Endometrial microvascular endothelial cells (primary cell): ENCODE results near the gene ATP6V1G1. TPM values are rescaled to one million over a fixed set of nuclear protein-coding genes. Genes with fewer than 3 reads are reported as not detected.

Source experiments
- in situ Hi-C: cut with HindIII; loops from 2 replicates; pipeline ENCODE4 v1.10.0; 2017; ENCODE audit warnings: low sequenced_read_pairs, low pct_unique_long_range_greater_than_20kb; ENCODE audit errors: inconsistent ontology term
- total RNA-seq: library from RNA; depleted of rRNA; stranded (reverse); fragments of >200 nt; gene quantifications from one replicate; pipeline ENCODE4 v1.2.3, GENCODE V29; 2015; ENCODE audit errors: inconsistent ontology term

Gene ATP6V1G1
- total RNA-seq, 1 donor from 2014 or later = 117 TPM

DNA sequence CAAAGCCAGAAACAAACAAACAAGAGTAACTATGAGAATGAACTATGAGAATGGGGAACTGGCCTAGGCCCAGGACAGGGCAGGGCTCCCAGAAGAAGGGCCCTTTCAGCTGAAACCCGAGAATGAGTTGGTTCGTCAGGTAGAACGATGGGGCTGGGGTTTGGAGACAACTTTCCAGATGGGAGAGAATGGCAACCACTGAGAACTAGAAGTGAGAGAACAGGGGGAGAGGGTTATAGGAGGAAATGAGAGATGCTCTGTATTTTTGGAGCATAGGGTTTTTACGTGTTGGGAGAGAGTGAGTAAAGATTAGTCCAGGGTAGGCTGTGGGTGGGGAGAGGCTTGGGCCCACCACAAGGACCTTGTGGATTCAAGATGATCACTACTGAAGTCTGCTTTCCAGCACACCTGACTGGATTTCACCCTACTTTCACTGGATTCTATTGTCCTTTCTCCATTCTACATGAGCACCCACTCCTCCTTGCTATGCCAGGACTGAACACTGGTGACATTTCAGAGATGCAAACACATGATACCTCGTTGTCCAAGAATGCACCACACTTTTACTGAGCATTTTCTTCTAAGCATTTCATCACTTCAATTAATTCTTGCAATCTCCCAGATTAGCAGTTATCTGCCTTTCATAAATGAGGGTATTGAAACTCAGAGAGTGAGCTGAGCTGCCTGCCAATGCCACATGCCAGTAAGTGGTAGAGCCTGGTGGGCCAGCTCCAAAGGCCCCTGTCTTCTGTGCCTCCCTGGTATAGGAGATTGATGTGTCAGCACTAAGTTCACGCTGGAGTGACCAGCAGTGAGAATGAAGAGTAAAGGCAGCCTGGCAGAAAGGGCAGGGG lies 20.3 kb downstream of the ATP6V1G1 start:
- in situ Hi-C loops = no loop called here

- in situ Hi-C loops = no loop called here
Observed at GRCh38 chr9:114608525-114608796, 20.9 kb downstream of the ATP6V1G1 start.

GRCh38 chr9:114611516-114612271 lies 24.1 kb downstream of the ATP6V1G1 start:
- in situ Hi-C loops = no loop called here

- in situ Hi-C loops = no loop called here
Observed at GRCh38 chr9:114612272-114612923, 24.8 kb downstream of the ATP6V1G1 start.

GRCh38 chr9:114613087-114613486 lies 25.5 kb downstream of the ATP6V1G1 start:
- in situ Hi-C loops = no loop called here

- in situ Hi-C loops = no loop called here
Observed at GRCh38 chr9:114613919-114614318, 26.4 kb downstream of the ATP6V1G1 start.

DNA sequence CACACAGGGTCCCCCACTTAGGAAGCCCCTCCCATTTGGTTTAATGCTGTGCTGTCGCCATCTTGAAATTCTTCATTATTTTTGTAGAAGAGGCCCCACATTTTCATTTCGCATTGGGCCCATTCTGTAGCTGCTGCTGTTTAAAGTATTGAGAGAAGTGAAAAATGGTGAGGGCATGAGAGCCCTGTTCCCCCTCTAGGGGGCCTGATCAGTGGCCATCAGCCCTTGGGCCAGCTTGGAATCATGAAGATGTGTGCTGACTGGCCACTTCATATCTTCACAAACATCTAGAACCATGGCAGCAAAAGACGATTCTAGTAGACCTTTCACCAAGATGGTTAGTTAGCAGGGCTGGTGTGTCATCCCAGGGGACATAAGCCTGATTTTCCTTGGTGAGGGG lies 26.8 kb downstream of the ATP6V1G1 start:
- in situ Hi-C loops = no loop called here

- in situ Hi-C loops = no loop called here
Observed at GRCh38 chr9:114616684-114617520, 29.3 kb downstream of the ATP6V1G1 start.

DNA sequence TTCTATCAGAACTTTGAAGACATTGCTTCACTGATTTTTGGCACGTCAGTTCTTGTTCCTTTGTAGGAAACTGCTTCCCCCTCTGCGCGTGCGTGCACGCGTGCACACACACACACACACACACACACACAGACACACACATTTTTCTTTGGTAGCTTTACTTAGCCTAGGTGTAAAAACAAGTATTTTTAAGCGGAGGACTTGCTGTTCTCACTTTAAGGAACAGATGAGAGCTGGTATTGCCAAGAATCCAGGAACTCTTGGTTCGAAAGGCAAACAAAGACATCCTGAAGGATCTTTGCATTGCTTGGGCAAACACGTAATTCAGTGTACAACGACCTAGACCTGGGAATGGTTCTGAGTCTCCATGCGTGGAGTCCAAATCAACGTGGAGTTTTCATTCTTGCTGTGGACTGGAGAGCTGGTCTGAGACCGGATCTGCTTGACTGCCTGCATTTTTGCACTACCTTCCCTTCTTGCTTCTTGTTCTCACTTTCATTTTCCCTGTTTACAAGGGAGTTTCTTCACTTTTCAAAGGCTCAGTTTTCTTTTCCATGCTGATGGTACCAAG lies 31.7 kb downstream of the ATP6V1G1 start:
- in situ Hi-C loops = no loop called here

GRCh38 chr9:114621561-114621960 lies 34.0 kb downstream of the ATP6V1G1 start:
- in situ Hi-C loops = loop anchor here (10.0 kb wide), 1 partner anchor 107 kb away; no protein-coding TSS in a partner anchor

- in situ Hi-C loops = loop anchor here (10.0 kb wide), 1 partner anchor 107 kb away; no protein-coding TSS in a partner anchor
Observed at GRCh38 chr9:114621975-114622609, 34.5 kb downstream of the ATP6V1G1 start.

GRCh38 chr9:114624677-114625076 lies 37.1 kb downstream of the ATP6V1G1 start:
- in situ Hi-C loops = loop anchor here (10.0 kb wide), 1 partner anchor 110 kb away; no protein-coding TSS in a partner anchor

- in situ Hi-C loops = loop anchor here (10.0 kb wide), 1 partner anchor 112 kb away; no protein-coding TSS in a partner anchor
Observed at GRCh38 chr9:114626415-114627020, 38.9 kb downstream of the ATP6V1G1 start.

DNA sequence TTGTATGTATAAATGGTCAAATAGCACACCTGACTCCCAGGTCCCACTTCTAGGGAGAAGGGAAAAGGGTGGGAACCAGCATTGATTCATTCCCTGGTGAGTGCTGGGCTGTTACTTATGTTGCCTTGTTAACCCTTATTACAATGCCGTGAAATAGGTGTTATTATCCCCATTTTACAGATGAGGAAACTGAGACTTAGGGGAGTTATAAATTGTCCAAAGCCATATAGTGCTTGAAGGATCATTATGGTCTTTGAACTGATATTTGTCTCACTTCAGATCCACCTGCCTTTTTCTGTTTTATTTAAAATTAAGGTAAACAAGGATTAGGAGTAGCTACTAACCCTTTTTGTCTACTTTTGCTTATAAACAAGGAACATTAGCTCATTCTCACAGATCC lies 40.0 kb downstream of the ATP6V1G1 start:
- in situ Hi-C loops = loop anchor here (10.0 kb wide), 1 partner anchor 113 kb away; no protein-coding TSS in a partner anchor

GRCh38 chr9:114629563-114630090 lies 42.1 kb downstream of the ATP6V1G1 start:
- in situ Hi-C loops = loop anchor here (10.0 kb wide), 1 partner anchor 115 kb away; no protein-coding TSS in a partner anchor

DNA sequence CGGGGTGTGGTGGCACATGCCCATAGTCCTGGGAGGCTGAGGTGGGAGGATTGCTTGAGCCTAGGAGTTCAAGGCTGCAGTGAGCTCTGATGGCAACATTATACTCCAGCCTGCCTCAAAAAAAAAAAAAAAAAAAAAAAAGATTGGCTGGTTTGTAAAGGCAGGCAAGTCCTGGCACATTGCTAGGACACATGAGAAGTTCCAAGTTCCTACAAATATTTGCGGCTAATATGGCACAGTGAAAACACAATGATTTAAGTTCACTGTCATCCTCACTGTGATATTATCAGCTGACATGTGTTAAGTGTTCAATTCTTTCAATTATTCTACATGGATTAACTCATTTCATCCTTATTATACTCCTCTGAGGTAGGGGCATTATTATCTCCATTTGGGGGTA lies 43.6 kb downstream of the ATP6V1G1 start:
- in situ Hi-C loops = no loop called here

- in situ Hi-C loops = no loop called here
Observed at GRCh38 chr9:114633438-114634089, 46.0 kb downstream of the ATP6V1G1 start.
